HepG2 (cell line): ENCODE measurements around the gene TXNDC11. TPM values are rescaled to one million over a fixed set of nuclear protein-coding genes. Genes with fewer than 3 reads are reported as not detected.

Experiments used
- AHDC1 ChIP-seq: sonication (generic); formaldehyde crosslinking; IDR thresholded peaks from 2 replicates; pipeline ENCODE4 v1.5.1; 2020; ENCODE audit warnings: mild to moderate bottlenecking, missing genetic modification reagents, borderline replicate concordance
- CC2D1A ChIP-seq: sonication (generic); formaldehyde crosslinking; IDR thresholded peaks from 2 replicates; pipeline ENCODE4 v1.8.1; 2023; ENCODE audit warnings: mild to moderate bottlenecking, missing genetic modification reagents
- DR1 ChIP-seq: sonication (generic); formaldehyde crosslinking; IDR thresholded peaks from 2 replicates; pipeline ENCODE4 v1.8.0; 2021; ENCODE audit warnings: mild to moderate bottlenecking, missing genetic modification reagents, inconsistent platforms
- FOXA1 ChIP-seq, 2 experiments: fragments of 450-650 bp in 1 of 2; sonication (generic) in 1 of 2; formaldehyde crosslinking in 1 of 2; IDR thresholded peaks; 2 replicates each; pipeline versions ENCODE4 v1.4.0 to v1.6.1; 2016 to 2020; ENCODE audit warnings: missing genetic modification reagents in 1 of 2
- GATAD2A ChIP-seq: IDR thresholded peaks from 2 replicates; pipeline ENCODE4 v1.6.1; 2016
- HMG20A ChIP-seq: IDR thresholded peaks from 2 replicates; pipeline ENCODE4 v1.6.1; 2016; ENCODE audit warnings: borderline replicate concordance
- HOMEZ ChIP-seq: IDR thresholded peaks from 2 replicates; pipeline ENCODE4 v1.6.1; 2016; ENCODE audit warnings: low read depth
- IKZF4 ChIP-seq: sonication (generic); formaldehyde crosslinking; IDR thresholded peaks from 2 replicates; pipeline ENCODE4 v1.5.1; 2020; ENCODE audit warnings: borderline replicate concordance, mild to moderate bottlenecking, low read depth, missing genetic modification reagents; ENCODE audit errors: not compliant biosample characterization
- MIXL1 ChIP-seq: IDR thresholded peaks from 2 replicates; pipeline ENCODE4 v1.6.1; 2016
- NFIC ChIP-seq: IDR thresholded peaks from 2 replicates; pipeline ENCODE4 v1.6.1; 2012; ENCODE audit warnings: mild to moderate bottlenecking, low read length, inconsistent platforms
- RAD51 ChIP-seq: fragments of 450-650 bp; IDR thresholded peaks from 2 replicates; pipeline ENCODE4 v1.6.1; 2016; ENCODE audit warnings: borderline replicate concordance
- SAP130 ChIP-seq: IDR thresholded peaks from 2 replicates; pipeline ENCODE4 v1.6.1; 2016; ENCODE audit warnings: low read depth
- SSRP1 ChIP-seq: IDR thresholded peaks from 2 replicates; pipeline ENCODE4 v1.6.1; 2016; ENCODE audit warnings: control low read depth
- TARDBP ChIP-seq: sonication (generic); formaldehyde crosslinking; IDR thresholded peaks from 2 replicates; pipeline ENCODE4 v1.8.0; 2022; ENCODE audit warnings: mild to moderate bottlenecking, missing genetic modification reagents
- ZFX ChIP-seq: sonication (generic); formaldehyde crosslinking; IDR thresholded peaks from 2 replicates; pipeline ENCODE4 v1.4.0; 2020; ENCODE audit warnings: mild to moderate bottlenecking, low read depth, missing genetic modification reagents, moderate library complexity
- ZKSCAN5 ChIP-seq: sonication (generic); formaldehyde crosslinking; IDR thresholded peaks from 2 replicates; pipeline ENCODE4 v1.5.1; 2020; ENCODE audit warnings: mild to moderate bottlenecking, missing genetic modification reagents
- ZNF12 ChIP-seq: sonication (generic); formaldehyde crosslinking; IDR thresholded peaks from 2 replicates; pipeline ENCODE4 v1.5.0; 2020; ENCODE audit warnings: missing genetic modification reagents
- ZNF34 ChIP-seq: sonication (generic); formaldehyde crosslinking; IDR thresholded peaks from 2 replicates; pipeline ENCODE4 v1.4.0; 2020; ENCODE audit warnings: mild to moderate bottlenecking, missing genetic modification reagents, borderline replicate concordance
- ZNF552 ChIP-seq: sonication (generic); formaldehyde crosslinking; IDR thresholded peaks from 2 replicates; pipeline ENCODE4 v1.9.0; 2022; ENCODE audit warnings: missing genetic modification reagents, mild to moderate bottlenecking, borderline replicate concordance
- ZNF691 ChIP-seq: sonication (generic); formaldehyde crosslinking; IDR thresholded peaks from 2 replicates; pipeline ENCODE4 v1.4.0; 2020; ENCODE audit warnings: missing genetic modification reagents, low read depth, mild to moderate bottlenecking, borderline replicate concordance
- polyA plus RNA-seq, 8 experiments: library from polyadenylated mRNA; depleted of rRNA in 3 of 8; stranded (reverse) in 7 of 8; unstranded in 1 of 8; fragments of >200 nt; fragmentation: Illumina TruSeq in 4 of 8; extraction: Trizol in 4 of 8; gene quantifications; 2 replicates each; pipeline versions ENCODE4 v1.2.1 to v1.2.3, GENCODE V29; 2011 to 2016; ENCODE audit warnings: low read depth in 4 of 8, missing spikeins in 1 of 8, mixed read lengths in 1 of 8; ENCODE audit not compliant: insufficient read depth in 1 of 8
- total RNA-seq, 5 experiments: library from RNA; depleted of rRNA; stranded (reverse); fragments of >200 nt; fragmentation: Illumina TruSeq; extraction: Trizol; gene quantifications; 2 replicates each; pipeline ENCODE4 v1.2.3, GENCODE V29; 2016; ENCODE audit warnings: low read depth in 1 of 5

TXNDC11 gene
- total and polyA plus RNA-seq, 2 of the 13 experiments (the other 11 are each of a cell fraction or from before 2014, with no cell fraction given) = 74.9 to 123 TPM

GRCh38 chr16:11757671-11758545 lies 15.3 kb upstream of the TXNDC11 start (continued):
- TF ChIP-seq AHDC1 (CRISPR knock-in tag) = peak; percentile 81; the same call in 1 of the 2 replicates
- no peak for TF ChIP-seq IKZF4 (CRISPR knock-in tag)
- no peak for TF ChIP-seq CC2D1A
- peak; percentile 71; the same call in 1 of the 2 replicates for TF ChIP-seq HMG20A (CRISPR knock-in tag)
- TF ChIP-seq ZKSCAN5 = no peak
- TF ChIP-seq NFIC = 0 out of 2 replicates have a peak, but pooled peaks have one; percentile 23
- TF ChIP-seq ZNF691 = no peak
- no peak for TF ChIP-seq ZNF34 (CRISPR knock-in tag)
- peak; percentile 59; the same call in 1 of the 2 replicates for TF ChIP-seq SSRP1 (CRISPR knock-in tag)
- no peak for TF ChIP-seq ZNF12 (CRISPR knock-in tag)
- peak; percentile 89 for TF ChIP-seq GATAD2A (CRISPR knock-in tag)
- no peak for TF ChIP-seq ZFX
- no peak for TF ChIP-seq ZNF552 (CRISPR knock-in tag)
- peak; percentile 63 for TF ChIP-seq SAP130
- TF ChIP-seq DR1 (CRISPR knock-in tag) = no peak
- TF ChIP-seq FOXA1 (IDR thresholded peaks at IDR 0.05) = no peak
- TF ChIP-seq FOXA1 (CRISPR knock-in tag; IDR thresholded peaks at IDR 0.05) = peak; percentile 55; the same call in 1 of the 2 replicates
- TF ChIP-seq TARDBP (CRISPR knock-in tag) = peak; percentile 43; the same call in 1 of the 2 replicates
- TF ChIP-seq HOMEZ (CRISPR knock-in tag) = 0 out of 2 replicates have a peak, but pooled peaks have one; percentile 40
- no peak for TF ChIP-seq RAD51
- peak; percentile 71; the same call in 1 of the 2 replicates for TF ChIP-seq MIXL1 (CRISPR knock-in tag)
